ENCODE data around the gene SLC26A4.

The SLC26A4 gene

DNA sequence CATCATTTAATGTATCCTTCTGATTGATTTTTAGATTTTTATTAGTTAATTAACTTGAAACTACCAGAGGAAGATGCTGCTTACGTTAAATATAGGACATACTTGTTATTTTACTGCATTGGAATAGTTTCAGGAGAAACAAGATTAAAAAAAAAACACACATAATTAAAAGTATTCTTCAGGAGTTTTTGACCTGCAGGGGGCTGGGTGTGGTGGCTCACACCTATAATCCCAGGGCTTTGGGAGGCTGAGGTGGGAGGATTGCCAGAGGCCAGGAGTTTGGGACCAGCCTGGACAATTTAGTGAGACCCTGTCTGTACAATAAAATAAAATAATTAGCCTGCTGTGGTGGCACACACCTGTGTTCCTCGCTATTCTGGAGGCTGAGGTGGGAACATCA lies 94.0 kb downstream of the SLC26A4 start:
- DNase-seq = no peak

DNA sequence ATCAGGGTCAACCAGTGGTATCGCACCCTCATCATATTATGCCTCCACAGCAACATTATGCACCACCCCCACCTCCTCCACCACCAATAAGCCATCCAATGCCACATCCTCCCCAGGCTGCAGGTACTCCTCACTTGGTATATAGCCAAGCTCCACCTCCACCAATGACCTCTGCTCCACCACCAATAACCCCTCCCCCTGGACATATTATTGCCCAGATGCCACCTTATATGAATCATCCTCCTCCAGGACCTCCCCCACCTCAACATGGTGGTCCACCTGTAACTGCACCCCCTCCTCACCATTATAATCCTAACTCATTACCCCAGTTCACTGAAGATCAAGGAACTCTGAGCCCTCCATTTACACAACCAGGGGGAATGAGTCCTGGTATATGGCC lies 98.0 kb downstream of the SLC26A4 start:
- DNase-seq = no peak

DNA sequence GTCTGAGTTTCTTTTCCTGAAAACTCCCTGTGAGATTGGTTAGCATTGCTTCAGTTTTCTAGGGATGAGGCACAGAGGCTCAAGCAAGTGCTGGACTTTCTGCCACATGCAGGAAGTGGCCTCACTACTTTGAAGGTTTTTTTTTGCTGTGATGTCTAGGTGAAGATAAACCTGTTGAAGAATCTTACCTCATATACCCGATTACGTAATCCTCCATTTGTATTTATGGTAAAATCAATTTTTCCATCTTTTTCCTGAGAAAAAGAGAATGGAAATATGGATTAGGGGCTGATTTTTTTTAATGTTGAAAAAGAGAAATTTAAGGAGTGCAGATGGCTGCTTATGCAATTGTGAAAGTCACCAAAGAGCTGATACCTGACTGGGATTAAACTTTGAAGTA lies 106.8 kb downstream of the SLC26A4 start:
- DNase-seq = no peak

Measured in activated CD4-positive, alpha-beta T cell treated with anti-CD3 and anti-CD28 coated beads for 1 hour (primary cell).